Activated CD4-positive, alpha-beta T cell treated with anti-CD3 and anti-CD28 coated beads, Interleukin-2, Interleukin-6, amounts not matched to agents 100 ng/mL and 50 ng/mL, durations not matched to agents 16 hours and 8 hours (primary cell): ENCODE data around the gene PDZD8.
A peak's percentile ranks its signal among the peaks of the same experiment; 100 is the strongest.

Experiments
- DNase-seq: peaks from one replicate; pipeline ENCODE4 v3.0.0-alpha.2; 2020

PDZD8 gene

DNA sequence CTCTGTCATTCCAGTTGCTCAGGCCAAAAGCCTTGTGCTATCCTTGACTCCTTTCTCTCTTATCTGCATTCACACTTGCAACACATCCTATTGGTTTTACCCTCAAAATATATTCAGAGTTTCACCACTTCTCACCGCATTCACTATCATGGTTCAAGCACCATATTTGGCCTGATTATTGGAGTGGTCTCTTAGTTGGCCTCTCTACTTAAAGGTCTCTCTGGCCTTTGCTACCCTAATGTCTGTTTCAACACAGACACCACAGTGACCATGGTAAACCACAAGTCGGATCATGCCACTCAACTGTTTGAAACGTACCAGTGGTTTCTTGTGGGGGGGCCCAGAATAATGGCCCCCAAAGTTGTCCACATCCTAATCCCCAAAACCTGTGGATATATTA, 15.2 kb upstream of the PDZD8 start:
- DNase-seq: no peak

- no peak for DNase-seq
Measured at GRCh38 chr10:117386805-117387204, 11.6 kb upstream of the PDZD8 start.

- DNase-seq: no peak
Measured at GRCh38 chr10:117382861-117383260, 7.6 kb upstream of the PDZD8 start.

DNA sequence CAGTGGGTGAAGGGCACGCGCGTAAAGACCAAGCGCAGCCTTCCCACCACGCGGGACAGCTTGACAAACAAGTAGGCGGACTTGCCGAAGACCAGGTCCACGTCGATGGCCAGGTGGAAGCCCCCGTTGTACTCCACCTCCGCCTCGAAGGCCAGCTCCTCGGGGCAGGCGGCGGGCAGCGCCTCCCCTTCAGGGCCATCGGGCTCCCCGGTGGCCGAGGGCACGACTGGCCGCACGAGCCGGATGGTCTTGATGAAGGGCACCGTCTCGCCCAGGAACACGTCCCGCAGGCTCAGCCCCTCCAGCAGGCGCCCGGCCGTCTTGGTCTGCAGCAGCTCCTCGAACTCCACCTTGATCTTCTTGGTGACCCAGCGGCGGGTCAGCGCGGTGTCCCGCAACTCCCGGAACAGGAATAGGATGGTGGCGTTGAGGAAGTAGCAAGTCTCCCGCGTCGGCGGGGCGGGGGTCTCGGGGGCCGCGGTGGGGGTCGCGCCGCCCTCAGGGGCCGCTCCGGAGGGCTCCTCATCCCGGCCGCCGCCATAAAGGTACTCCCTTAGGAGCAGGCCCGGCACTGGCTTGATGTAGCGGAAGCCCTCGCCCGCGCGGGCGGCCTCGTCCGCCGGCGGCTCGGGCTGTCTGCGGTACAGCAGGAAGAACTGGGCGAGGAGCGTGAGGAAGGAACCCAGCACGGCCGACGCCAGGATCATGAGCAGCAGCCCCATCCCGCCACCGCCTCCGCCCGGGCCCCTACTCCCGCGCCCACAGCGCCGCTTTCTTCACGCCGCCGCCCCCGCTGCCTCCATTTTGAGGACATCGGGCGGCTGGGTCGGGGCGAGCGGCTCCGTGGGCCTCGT, 507 bp downstream of the PDZD8 start:
- peak; percentile 33 for DNase-seq

GRCh38 chr10:117373823-117374505, 1.3 kb downstream of the PDZD8 start:
- DNase-seq: peak; percentile 42

DNA sequence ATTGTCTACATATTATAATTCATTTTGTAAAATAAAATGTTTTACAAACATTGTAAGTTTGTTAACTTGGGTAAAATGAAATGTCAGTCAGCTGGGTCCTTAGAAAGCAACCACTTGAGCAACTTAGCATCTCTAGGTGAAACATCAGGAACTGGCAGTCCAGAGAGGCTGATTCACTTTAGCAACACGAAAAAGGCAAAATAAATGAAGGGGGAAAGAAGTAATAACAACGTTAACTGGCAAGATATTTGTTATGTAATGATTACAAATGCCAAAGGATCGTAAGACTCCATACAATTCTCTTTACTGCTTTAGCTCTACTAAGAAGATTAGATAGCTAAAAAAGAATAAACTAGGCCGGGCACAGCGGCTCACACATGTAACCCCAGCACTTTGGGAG, 5.0 kb downstream of the PDZD8 start:
- DNase-seq: no peak

DNA sequence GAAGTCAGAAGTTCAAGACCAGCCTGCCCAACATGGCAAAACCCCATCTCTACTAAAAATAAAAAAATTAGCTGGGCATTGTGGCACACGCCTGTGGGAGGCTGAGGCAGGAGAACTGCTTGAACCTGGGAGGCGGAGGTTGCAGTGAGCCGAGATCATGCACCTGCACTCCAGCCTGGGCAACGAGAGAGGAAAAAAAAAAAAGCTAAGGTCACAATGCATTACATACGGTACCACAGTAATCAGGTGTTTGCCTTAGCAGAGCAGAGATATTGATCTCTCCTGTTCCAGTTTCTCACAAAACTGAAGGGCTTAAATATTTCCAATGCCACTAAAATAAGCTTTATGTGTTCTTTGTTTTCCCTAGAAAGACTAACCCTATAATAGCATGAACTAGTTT, 7.5 kb downstream of the PDZD8 start:
- DNase-seq: no peak

DNA sequence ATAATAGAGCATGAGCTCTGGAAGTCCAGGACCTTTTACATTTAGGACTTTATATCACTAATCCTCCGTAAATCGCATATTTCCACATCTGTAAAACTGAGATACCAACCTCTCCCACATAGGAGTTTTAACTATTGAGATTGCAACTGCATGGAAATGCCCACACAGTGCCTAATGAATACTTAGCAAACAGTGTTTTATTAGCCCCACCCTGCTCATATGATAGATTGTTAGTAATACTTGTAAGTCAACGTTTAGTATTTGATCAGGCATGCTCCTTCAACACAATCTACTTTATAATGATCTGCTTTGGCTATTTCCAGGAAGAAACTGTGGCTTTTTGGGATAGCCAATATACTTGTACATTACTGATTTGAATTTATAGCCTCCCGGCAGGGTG, 8.5 kb downstream of the PDZD8 start:
- DNase-seq: no peak

DNA sequence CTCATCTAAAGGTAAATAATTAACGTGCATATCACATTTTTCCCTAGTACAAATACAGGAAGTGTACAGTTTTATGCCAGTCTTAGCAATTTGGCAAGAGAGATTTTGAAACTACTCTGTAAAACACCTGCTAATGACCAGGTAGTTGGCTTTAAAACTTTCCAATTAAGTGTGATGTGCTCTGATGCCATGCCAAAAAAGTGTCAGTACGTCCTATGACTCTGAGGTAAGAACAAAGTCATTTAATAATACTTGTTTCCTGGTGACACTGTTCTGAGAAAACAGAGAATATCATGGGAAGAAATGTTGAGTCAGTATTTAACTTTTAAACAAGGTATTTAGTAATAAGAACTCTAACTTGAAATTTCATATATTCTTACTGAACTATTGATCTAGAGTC, 9.6 kb downstream of the PDZD8 start:
- peak; percentile 30 for DNase-seq

DNA sequence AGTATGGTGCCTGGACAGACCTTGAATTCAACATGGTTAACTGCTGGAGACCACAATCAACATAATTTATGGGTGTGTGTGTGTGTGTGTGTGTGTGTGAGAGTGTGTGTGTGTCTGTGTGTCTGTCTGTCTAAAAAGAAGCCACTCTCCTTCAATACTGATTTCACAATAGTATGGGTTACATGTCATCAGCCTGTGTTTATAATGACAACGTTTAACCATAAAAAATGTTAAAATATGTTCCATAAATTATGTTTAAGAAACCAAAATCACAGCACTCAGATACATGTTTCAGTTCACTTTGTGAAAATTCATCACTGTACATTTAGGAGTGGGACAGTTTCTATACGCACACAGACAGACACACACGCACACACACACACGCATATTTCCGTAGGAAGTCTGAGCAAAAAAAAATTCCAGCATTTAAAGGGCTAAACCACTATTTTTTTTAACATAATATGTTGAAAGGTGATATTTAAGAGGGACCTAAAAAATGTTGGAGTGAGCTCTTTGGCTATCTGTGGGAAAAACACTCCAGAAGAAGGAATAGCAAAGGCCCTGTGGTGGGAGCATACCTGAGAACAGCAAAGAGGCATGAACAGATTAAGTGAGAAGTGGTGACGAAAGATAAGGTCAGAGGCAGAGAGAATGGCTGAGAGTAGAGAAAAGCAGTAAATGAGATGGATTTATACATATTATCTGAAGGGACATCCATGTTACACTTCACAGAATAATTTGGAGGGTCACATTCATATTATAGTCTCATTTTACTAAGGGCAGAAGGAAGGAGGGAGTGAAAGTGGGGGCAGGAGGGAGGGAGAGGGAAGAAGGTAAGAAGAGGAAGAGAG, 10.9 kb downstream of the PDZD8 start:
- no peak for DNase-seq

- peak; percentile 15 for DNase-seq
Measured at GRCh38 chr10:117363028-117363427, 12.2 kb downstream of the PDZD8 start.

GRCh38 chr10:117362313-117362712, 12.9 kb downstream of the PDZD8 start:
- DNase-seq: no peak

- DNase-seq: no peak
Measured at GRCh38 chr10:117360994-117361667, 14.1 kb downstream of the PDZD8 start.

GRCh38 chr10:117360016-117360415, 15.2 kb downstream of the PDZD8 start:
- DNase-seq: no peak

- no peak for DNase-seq
Measured at GRCh38 chr10:117355072-117355471, 20.2 kb downstream of the PDZD8 start.

DNA sequence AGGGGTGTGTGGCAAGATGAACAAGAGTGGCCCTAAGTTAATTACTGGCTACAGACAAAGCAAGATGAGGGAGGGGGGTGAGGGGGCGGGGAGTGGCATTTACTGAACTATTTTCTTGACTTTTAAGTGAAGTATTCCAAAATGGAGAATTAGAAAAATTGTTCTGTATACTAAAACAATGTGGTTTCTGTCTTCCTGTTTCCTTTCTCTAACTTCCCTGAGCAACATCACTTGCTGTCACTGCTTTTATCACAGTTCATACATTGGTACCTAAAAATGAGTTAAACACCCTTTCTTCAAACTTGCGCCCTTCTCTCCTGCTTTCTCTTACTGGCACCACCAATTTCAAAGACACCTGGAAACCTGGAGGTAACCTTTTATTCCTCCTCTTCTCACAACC, 21.6 kb downstream of the PDZD8 start:
- DNase-seq: no peak

DNA sequence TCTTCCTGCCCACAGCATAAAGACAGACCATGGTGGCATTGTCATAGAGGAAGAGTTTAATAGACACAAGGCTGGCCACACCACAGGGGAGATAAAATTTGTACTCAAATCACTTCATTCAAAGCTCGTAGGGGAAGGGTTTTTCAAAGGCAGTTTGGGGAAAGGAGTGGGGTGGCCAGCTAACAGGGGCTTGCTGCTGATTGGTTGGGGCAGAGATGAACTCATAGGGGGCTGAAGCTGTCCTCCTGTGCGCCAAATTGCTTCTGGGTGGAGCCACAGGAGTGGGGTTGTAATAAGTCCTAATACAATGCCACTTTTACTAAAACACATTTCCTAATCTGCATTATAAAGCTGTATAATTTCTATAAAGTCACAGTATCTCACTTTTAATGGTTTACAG, 22.5 kb downstream of the PDZD8 start:
- no peak for DNase-seq

GRCh38 chr10:117351996-117352395, 23.2 kb downstream of the PDZD8 start:
- DNase-seq: no peak

- DNase-seq: no peak
Measured at GRCh38 chr10:117351558-117351957, 23.7 kb downstream of the PDZD8 start.

DNA sequence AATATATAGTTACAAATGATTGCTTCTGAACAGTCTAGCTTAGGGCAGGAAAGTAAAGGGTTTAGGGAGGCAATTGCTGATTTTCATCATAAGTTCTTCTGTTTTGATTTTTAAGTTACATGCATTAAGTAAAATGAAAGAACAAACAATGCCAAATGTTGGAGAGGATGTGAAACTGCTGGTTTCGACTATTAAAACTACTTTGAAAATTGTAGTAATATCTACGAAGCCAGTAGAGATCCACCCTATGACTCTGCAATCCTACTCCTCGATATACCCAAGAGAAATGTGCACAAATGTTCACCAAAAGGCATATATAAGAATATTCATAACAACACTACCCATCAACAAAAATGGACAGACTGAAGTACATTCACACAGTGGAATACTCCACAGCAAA, 24.3 kb downstream of the PDZD8 start:
- DNase-seq: no peak

- DNase-seq: no peak
Measured at GRCh38 chr10:117348236-117348635, 27.0 kb downstream of the PDZD8 start.

DNA sequence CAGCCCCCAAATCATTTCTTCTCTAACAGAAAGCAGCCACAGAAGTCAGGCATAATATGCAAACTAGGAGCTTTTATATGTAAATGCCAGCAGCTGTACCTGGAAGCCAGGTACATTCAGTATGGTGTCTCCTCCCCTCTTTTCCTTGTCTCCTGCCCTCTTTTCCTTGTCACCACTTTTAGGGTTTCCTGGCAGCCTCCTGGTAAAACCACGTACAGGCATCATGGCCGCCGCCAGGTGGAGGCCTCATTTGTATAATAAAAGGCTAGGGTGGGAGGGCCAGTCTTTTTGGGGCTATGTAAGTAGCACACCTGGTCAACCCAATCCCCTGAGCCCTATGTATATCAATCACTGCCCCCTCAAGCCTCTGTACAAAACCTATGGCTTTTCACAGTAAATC, 28.7 kb downstream of the PDZD8 start:
- no peak for DNase-seq

DNA sequence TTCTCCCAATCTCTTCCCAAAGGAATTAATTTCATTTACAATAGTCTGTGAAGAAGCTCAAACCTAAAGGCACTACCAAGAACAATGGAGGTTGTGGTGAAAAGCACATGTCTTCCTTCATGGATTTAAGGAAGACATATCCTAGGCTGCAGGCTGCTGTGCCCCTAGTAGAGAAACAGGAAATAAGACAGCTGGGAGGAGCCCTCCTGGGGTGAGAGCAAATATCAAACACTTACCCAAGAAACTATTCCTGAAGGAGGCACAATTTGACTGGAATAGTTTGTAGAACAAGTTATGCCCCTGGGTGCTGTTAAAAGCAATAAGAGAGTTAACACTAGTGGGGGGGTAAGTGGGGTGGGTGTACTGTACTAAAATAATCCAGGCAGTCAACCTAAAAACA, 30.1 kb downstream of the PDZD8 start:
- DNase-seq: no peak
